Right kidney (tissue), 1 donor: ENCODE results near the gene TSPAN10.

Source experiments
- DNase-seq: peaks from one replicate; pipeline ENCODE4 v3.0.0-alpha.2; 2016

TSPAN10 gene

GRCh38 chr17:81631482-81631881 is 5.5 kb upstream of the TSPAN10 start:
- no peak for DNase-seq

DNA sequence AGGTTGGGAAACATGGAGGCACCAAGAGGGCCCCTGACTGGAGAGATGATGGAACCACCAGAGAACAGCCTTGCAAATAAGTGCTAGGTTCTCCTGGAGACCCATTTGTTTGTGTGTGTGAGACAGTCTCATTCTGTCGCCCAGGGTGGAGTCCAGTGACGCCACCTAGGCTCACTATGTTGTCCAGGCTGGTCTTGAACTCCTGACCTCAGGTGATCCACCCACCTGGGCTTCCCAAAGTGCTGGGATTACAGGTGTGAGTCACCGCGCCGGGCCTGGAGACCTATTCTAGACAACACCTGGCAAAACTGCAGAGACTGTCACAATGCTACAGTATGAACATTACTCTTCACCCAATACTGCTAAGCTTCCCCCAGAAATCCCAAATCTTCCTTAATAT is 1.6 kb upstream of the TSPAN10 start:
- no peak for DNase-seq

DNA sequence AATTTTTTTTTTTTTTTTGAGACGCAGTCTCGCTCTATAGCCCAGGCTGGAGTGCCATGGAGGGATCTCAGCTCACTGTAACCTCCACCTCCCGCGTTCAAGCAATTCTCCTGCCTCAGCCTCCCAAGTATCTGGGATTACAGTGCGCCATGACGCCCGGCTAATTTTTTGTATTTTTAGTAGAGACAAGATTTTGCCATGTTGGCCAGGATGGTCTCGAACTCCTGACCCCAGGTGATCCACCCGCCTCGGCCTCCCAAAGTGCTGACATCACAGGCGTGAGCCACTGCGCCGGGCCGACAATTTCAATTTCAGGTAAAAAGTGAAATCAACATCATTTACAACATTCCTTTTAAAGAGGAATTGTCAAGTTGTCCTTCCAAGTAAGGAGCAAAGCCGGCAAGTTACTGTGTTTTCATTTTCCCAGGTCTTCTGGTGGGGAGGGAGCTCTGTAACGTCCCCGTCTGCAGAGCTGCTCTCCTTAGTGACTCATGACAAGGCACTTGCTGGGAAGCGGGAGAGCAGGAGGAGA is 957 bp upstream of the TSPAN10 start:
- no peak for DNase-seq

DNA sequence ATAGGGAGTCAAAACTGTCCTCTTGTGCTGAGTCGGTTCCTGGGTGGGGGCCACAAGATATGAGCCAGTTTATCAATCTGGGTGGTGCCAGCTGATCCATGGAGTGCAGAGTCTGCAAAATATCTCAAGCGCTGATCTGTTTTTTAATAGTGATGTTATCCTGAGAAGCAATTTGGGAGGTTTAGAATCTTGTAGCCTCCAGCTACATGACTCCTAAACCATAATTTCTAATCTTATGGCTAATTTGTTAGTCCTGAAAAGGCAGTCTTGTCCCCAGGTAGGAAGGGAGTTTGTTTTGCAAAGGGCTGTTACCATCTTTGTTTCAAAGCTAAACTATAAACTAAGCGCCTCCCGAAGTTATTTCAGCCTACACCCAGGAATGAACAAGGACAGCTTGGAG is 1.7 kb downstream of the TSPAN10 start:
- DNase-seq = no peak

DNA sequence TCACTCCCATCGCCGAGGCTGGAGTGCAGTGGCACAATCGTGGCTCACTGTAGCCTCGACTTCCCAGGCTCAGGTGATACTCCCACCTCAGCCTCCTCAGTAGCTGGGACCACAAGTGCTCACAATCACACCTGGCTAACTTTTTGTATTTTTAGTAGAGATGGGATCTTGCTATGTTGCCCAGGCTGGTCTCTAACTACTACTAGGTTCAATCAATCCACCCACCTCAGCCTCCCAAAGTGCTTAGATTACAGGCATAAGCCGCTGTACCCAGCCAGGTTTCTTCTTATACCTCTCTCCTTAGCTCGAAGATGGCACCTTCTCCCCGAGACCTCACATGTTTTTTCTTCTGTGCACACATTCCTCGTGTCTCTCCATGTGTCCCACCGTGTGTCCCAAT is 3.0 kb downstream of the TSPAN10 start:
- DNase-seq = no peak

GRCh38 chr17:81641825-81642489 is 5.0 kb downstream of the TSPAN10 start:
- DNase-seq = no peak

GRCh38 chr17:81644496-81644895 is 7.5 kb downstream of the TSPAN10 start:
- no peak for DNase-seq

GRCh38 chr17:81644976-81645952 is 8.3 kb downstream of the TSPAN10 start:
- DNase-seq = no peak

GRCh38 chr17:81646869-81647600 is 10.0 kb downstream of the TSPAN10 start:
- DNase-seq = no peak

DNA sequence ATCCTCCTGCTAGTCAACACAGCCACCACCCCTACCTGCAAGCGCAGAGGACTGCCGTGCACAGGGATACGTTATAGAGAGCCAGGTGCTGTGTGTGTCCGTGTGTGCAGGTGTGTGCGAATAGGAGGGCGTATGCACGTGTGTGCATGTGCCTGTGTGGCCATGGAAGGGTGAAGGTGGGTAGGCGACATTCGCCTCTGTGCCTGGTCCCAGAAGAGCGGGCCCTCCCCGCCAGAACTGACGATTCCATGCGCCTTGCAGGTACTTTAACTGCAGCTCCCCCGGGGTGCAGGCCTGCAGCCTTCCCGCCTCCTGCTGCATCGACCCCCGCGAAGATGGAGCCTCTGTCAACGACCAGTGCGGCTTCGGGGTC is 10.6 kb downstream of the TSPAN10 start:
- no peak for DNase-seq

- DNase-seq = no peak
Measured at GRCh38 chr17:81648013-81648706, 11.2 kb downstream of the TSPAN10 start.

DNA sequence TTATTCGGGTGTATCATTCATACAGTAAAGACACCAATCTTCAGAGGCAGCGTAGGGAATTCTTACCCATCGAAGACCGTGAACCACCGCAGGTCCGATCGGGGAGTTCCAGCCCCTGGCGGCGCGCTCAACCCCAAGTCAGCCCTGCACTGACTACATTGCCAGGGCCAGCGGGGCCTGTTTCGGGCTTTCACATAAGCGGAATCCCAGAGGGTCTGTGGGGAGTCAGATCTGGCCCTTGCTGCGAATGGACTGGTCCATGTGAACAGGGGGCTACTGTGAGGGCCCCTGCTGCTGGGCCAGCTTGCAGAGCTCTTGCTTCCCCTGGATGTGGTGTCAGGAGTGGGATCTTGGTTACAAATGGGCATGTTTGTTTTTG is 11.7 kb downstream of the TSPAN10 start:
- no peak for DNase-seq

DNA sequence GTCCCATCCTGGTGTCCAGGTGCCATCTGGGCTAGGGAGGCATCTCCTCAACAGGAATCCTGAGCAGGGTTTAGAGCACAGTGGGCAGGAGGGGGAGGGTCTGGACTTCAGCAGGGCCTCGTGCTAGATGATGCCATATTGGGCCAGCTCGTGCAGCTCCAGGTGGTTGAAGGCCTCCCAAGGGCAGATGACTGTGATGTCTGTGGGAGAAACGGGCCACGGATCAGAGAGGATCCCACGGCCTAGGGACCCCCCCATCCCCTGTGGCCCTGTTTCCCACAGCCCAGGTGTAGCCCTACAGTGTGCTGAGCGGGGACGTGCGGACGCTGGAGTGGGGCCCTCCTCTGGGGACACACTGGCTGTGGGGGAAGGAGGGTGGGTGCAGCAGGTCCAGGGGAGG is 14.0 kb downstream of the TSPAN10 start:
- DNase-seq = no peak

DNA sequence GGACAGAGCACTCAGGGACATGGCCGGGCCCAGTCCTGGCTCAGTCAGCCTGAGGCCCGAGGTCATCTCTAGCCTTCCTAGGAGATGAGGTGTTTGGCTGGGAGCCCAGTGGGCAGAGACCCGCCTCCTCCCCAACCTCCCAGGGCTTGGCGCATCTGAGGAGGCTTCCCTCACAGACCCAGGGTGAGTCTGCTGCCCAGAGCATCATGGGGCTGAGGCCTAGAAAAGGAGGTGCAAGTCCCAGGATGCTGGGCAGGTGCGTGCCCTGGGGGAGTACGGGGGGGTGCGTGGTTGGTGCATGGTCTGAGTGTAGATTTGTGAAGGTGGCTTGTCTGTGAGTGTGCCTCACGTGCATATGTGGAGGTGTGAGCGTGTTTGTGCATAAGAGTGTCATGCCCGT is 14.7 kb downstream of the TSPAN10 start:
- no peak for DNase-seq

DNA sequence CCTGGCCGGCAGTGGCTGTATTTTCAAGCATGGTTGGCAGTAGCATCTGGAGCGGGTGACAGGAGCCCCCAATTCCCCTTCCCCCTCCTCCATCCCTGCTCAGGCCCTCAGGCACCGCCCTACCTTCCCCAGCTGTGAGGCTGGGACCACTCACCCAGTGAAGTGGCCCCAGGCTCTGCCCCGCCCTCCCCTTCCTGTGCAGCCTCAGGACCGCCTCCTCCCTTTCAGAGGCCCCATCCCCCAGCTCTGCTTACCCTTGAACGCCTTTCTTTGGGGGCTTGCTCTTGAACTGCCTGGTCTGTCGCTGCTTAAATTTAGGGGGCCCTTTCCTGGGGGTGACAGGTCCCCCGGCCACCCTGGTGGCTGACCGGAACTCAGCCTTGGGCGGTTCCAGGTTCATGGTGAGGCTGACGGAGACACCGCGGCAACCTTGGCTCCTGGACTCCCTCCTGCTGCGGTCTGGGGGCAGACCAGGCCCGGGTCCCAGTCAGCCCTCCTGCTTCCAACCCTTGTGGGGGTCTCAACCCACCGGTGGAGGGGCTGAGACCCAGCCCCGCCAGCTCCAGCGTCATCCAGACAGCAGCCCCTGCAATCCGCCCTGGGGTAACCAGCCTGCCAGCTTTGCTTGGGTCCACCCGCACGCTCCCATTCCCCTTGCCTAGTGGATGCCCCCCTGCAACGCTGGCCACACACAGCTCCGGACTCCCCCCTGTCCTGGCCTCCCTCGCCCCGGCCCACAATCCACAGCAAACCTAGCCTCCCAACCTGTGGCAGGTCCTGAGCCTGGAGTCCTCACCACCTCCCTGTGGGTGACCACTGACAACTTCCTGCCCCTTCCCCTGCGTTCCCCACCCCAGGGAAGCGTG is 16.1 kb downstream of the TSPAN10 start:
- peak; percentile 59 for DNase-seq

DNA sequence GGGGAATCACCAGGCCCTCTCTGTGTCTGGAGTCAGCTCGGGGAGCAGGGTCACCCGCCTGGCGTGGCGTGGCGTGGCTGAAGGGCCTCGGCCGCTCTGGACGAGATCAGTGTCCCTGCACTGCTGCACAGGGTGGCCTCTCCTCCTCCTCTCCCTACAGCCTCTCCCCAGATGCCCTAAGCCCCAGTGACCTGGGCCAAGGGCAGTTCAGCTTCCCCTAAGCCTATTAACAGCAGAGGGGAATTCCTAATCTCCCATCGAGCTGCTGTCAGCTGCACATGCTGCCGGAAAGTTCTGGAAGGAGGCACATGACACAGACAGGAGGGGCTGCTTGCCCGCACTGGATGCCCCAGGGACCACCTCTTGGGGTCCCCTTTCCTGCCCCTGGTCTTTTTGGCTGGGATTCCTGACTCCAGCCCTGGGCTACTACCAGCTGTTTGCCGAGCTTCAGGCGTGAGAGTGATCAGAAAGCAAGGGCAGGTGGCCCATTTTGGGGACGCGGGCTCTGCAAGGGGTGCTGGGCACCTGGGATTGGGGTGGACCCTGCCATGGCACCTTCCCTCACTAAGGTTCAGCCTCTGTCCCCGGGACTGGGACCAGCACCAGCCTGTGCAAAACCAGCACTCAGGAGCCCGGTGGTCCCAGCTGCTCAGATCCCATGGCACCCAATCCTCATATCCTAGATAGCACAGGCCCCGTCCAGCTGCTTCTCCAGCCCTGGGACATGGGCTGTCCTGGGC is 18.6 kb downstream of the TSPAN10 start:
- no peak for DNase-seq

GRCh38 chr17:81656118-81656743 is 19.2 kb downstream of the TSPAN10 start, which contains the start of gene PDE6G:
PDE6G (minus strand) TSS chr17:81656542; CDS start chr17:81653305, 3,237 bp downstream.
- DNase-seq = no peak

- no peak for DNase-seq
Measured at GRCh38 chr17:81656835-81657234, 19.8 kb downstream of the TSPAN10 start.

GRCh38 chr17:81659038-81659437 is 22.0 kb downstream of the TSPAN10 start:
- no peak for DNase-seq

DNA sequence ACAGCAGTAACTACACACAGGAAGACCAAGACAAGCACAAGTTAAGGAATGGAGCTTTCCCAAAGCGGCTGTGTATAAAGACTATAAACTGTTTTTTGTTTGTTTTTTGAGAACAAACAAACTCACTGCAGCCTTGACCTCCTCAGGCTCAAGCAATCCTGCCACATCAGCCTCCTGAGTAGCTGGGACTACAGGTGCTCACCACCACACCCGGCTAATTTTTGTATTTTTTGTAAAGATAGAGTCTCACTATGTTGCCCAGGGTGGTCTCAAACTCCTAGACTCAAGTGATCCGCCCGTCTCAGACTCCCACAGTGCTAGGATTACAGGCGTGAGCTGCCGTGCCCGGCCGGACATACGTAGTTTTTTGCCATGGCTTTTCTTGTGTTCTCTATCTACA is 23.4 kb downstream of the TSPAN10 start:
- no peak for DNase-seq
